GM21737 (cell line): ENCODE results near the gene TIAM1.
"Not testable (repeated sequence)": the region's sequence is repeated elsewhere in the genome, so short reads cannot be mapped to it uniquely, and the experiment has no call there.

Experiments
- ATAC-seq: cut with Tn5 transposase; IDR thresholded peaks from one replicate; pipeline ENCODE4 v1.9.1; 2021; ENCODE audit warnings: mild to moderate bottlenecking, moderate library complexity; ENCODE audit not compliant: unreplicated experiment

The TIAM1 gene

GRCh38 chr21:31260790-31261189, 83.3 kb downstream of the TIAM1 start:
- no peak for ATAC-seq

GRCh38 chr21:31258073-31258472, 86.0 kb downstream of the TIAM1 start:
- ATAC-seq = no peak

GRCh38 chr21:31257265-31257664, 86.8 kb downstream of the TIAM1 start:
- no peak for ATAC-seq

GRCh38 chr21:31255896-31256295, 88.2 kb downstream of the TIAM1 start:
- no peak for ATAC-seq

- no peak for ATAC-seq
Measured at GRCh38 chr21:31255036-31255435, 89.0 kb downstream of the TIAM1 start.

GRCh38 chr21:31254131-31254530, 89.9 kb downstream of the TIAM1 start:
- ATAC-seq = no peak

GRCh38 chr21:31253684-31254083, 90.4 kb downstream of the TIAM1 start:
- ATAC-seq = no peak

- ATAC-seq = no peak
Measured at GRCh38 chr21:31252611-31253010, 91.5 kb downstream of the TIAM1 start.

GRCh38 chr21:31252091-31252490, 92.0 kb downstream of the TIAM1 start:
- ATAC-seq = no peak

GRCh38 chr21:31251686-31252085, 92.4 kb downstream of the TIAM1 start:
- ATAC-seq = no peak

- no peak for ATAC-seq
Measured at GRCh38 chr21:31248598-31248997, 95.5 kb downstream of the TIAM1 start.

GRCh38 chr21:31243611-31244010, 100.5 kb downstream of the TIAM1 start:
- no peak for ATAC-seq

GRCh38 chr21:31236528-31236927, 107.5 kb downstream of the TIAM1 start:
- ATAC-seq = no peak

GRCh38 chr21:31235671-31236450, 108.2 kb downstream of the TIAM1 start:
- no peak for ATAC-seq

GRCh38 chr21:31234936-31235335, 109.1 kb downstream of the TIAM1 start:
- no peak for ATAC-seq

GRCh38 chr21:31233711-31234110, 110.3 kb downstream of the TIAM1 start:
- ATAC-seq = no peak

GRCh38 chr21:31232344-31232743, 111.7 kb downstream of the TIAM1 start:
- no peak for ATAC-seq

GRCh38 chr21:31230937-31231336, 113.1 kb downstream of the TIAM1 start:
- no peak for ATAC-seq

- ATAC-seq = not testable (repeated sequence)
Measured at GRCh38 chr21:31228723-31229122, 115.3 kb downstream of the TIAM1 start.

- ATAC-seq = no peak
Measured at GRCh38 chr21:31225713-31226112, 118.3 kb downstream of the TIAM1 start.

- ATAC-seq = no peak
Measured at GRCh38 chr21:31222142-31222541, 121.9 kb downstream of the TIAM1 start.

- no peak for ATAC-seq
Measured at GRCh38 chr21:31221043-31221442, 123.0 kb downstream of the TIAM1 start.

GRCh38 chr21:31220575-31220974, 123.5 kb downstream of the TIAM1 start:
- ATAC-seq = no peak
